OCI-LY7 (cell line): ENCODE results near the gene GSK3B.

Source experiments
- CTCF ChIP-seq: fragments of 200-600 bp; sonication (generic); conservative IDR thresholded peaks from 2 replicates; pipeline ENCODE4 v1.5.1; 2014; ENCODE audit warnings: mild to moderate bottlenecking, antibody characterized with exemption, low read length, moderate library complexity, mixed read lengths
- EZH2phosphoT487 ChIP-seq: fragments of 200-600 bp; sonication (generic); IDR thresholded peaks from 2 replicates; pipeline ENCODE4 v1.6.1; 2018; ENCODE audit warnings: low read depth, borderline replicate concordance, mild to moderate bottlenecking, mixed run types, antibody characterized with exemption, low read length, moderate library complexity, mixed read lengths

- TF ChIP-seq CTCF: no peak
- no peak for TF ChIP-seq EZH2phosphoT487
Measured at GRCh38 chr3:119901148-119901547, 193.1 kb downstream of the GSK3B start.
